Measurements from ENCODE around the gene CLMN. TPM values are rescaled to one million over a fixed set of nuclear protein-coding genes. Genes with fewer than 3 reads are reported as not detected.

CLMN gene
- total and polyA plus RNA-seq, 2 of the 8 experiments (the other 6 are each of a cell fraction or from before 2014, with no cell fraction given) = 1.6 to 8.2 TPM

- H2BK5ac ChIP-seq (ENCODE audit: low read depth, low read length) = no peak overlapping the region
- no peaks in the 10 kb centered on the region for H3K9me3 ChIP-seq (ENCODE audit: insufficient read depth in 2 of 2, low read depth in 1 of 2, low read length in 1 of 2)
- H4K5ac ChIP-seq (ENCODE audit: insufficient read length, low read depth, low read length) = no peak overlapping the region
- no peaks in the 10 kb centered on the region for H3K4me1 ChIP-seq (replicated peaks in 1 of 4; ENCODE audit: control insufficient read depth in 3 of 4, insufficient read depth in 4 of 4, low read length in 3 of 4)
- H3K23ac ChIP-seq (ENCODE audit: insufficient read length) = no peak overlapping the region
- no peak overlapping the region for H3K4me2 ChIP-seq (ENCODE audit: insufficient read depth in 1 of 2, low read depth in 2 of 2, low read length in 2 of 2)
- no peak overlapping the region for H2AK5ac ChIP-seq (ENCODE audit: low read depth, low read length)
- no peak overlapping the region for H2AFZ ChIP-seq (ENCODE audit: low read length)
- no peak overlapping the region for H3K27ac ChIP-seq (ENCODE audit: low read depth, low read length)
- no peaks in the 10 kb centered on the region for H3K79me1 ChIP-seq (ENCODE audit: low read depth, low read length)
- H2BK15ac ChIP-seq (ENCODE audit: low read length) = no peak overlapping the region
- FAIRE-seq (no peak), DNase-seq (ENCODE audit: low read depth in 1 of 2, low spot score in 2 of 2) (no peak)
- H4K91ac ChIP-seq (replicated peaks; ENCODE audit: insufficient read length, low read length) = no peak overlapping the region
- H2BK120ac ChIP-seq (replicated peaks; ENCODE audit: low read depth, low read length) = no peak overlapping the region
- WGBS, 2 experiments (ENCODE audit: extremely low coverage in 1 of 2, insufficient coverage in 1 of 2, insufficient read length in 1 of 2, insufficient replicate concordance in 2 of 2, low coverage in 1 of 2, low lambda C conversion rate in 2 of 2, missing lambda C conversion rate in 1 of 2) = 98% methylated on average over 8 of the region's 8 CpGs; no CpG with 5 or more reads in 1 of the 2 experiments
- no peaks in the 10 kb centered on the region for H3K36me3 ChIP-seq (ENCODE audit: control insufficient read depth in 2 of 4, insufficient read depth in 4 of 4, low read length in 3 of 4)
- H4K20me1 ChIP-seq (replicated peaks in 1 of 2; ENCODE audit: control insufficient read depth in 1 of 2, insufficient read depth in 2 of 2, low read length in 2 of 2) = peaks cover 0 to 2% of the 10 kb centered on the region in 2 experiments
- no peaks in the 10 kb centered on the region for H3K23me2 ChIP-seq (ENCODE audit: low read depth, low read length)
- no peaks in the 10 kb centered on the region for H3K79me2 ChIP-seq (ENCODE audit: control insufficient read depth in 1 of 2, insufficient read depth in 2 of 2, low read length in 2 of 2)
- H2BK12ac ChIP-seq (ENCODE audit: low read depth, low read length) = no peak overlapping the region
- H3K14ac ChIP-seq (ENCODE audit: insufficient read length) = no peak overlapping the region
- no peak overlapping the region for H3K4ac ChIP-seq (replicated peaks; ENCODE audit: insufficient read length, low read depth, low read length)
- no peak overlapping the region for H4K8ac ChIP-seq (ENCODE audit: extremely low read depth, insufficient read depth, low read length)
- ChIA-PET POLR2A (ENCODE audit: partially characterized antibody) (no interaction called here), CTCF (ENCODE audit: partially characterized antibody) (interaction anchor here (1.0 to 2.0 kb wide), 2 partner anchors 10 to 60 kb away, joined by 4 to 5 read pairs; no protein-coding TSS in a partner anchor)
- TF ChIP-seq SUZ12 (IDR thresholded peaks at IDR 0.05; ENCODE audit: low read length) (no peak), EGR1 (IDR thresholded peaks at IDR 0.05; ENCODE audit: borderline replicate concordance, low read depth, low read length) (no peak), RAD21 (IDR thresholded peaks at IDR 0.05 in 1 of 2, conservative IDR thresholded peaks at IDR 0.05 in 1 of 2; ENCODE audit: low read depth in 2 of 2, low read length in 2 of 2) (no peak)
- no peak overlapping the region for H3K4me3 ChIP-seq (ENCODE audit: extremely low read depth in 1 of 4, insufficient read depth in 2 of 4, low read depth in 3 of 4, low read length in 4 of 4)
- no peak overlapping the region; a peak in 1 of 7 replicates for H3K9ac ChIP-seq (replicated peaks in 1 of 4; ENCODE audit: extremely low read depth in 1 of 4, low read depth in 3 of 4, low read length in 3 of 4)
- H3K56ac ChIP-seq (replicated peaks; ENCODE audit: insufficient read length, low read depth, low read length) = no peak overlapping the region
- H3K18ac ChIP-seq (ENCODE audit: extremely low read depth, low read length) = no peak overlapping the region
- no peak overlapping the region for H2BK20ac ChIP-seq (ENCODE audit: low read length)
- H3K27me3 ChIP-seq (replicated peaks in 1 of 4; ENCODE audit: control insufficient read depth in 3 of 4, extremely low read depth in 1 of 4, insufficient read depth in 3 of 4, low read length in 3 of 4) = no peaks in the 10 kb centered on the region
Measured at GRCh38 chr14:95300697-95301526, 18.8 kb downstream of the CLMN start.

All from H1 (cell line).